HG03520 (cell line): Measurements from ENCODE around the gene SERINC5.

Source experiments
- ATAC-seq: cut with Tn5 transposase; IDR thresholded peaks from one replicate; pipeline ENCODE4 v1.9.1; 2021; ENCODE audit warnings: mild to moderate bottlenecking, moderate library complexity; ENCODE audit not compliant: unreplicated experiment

SERINC5 gene

DNA sequence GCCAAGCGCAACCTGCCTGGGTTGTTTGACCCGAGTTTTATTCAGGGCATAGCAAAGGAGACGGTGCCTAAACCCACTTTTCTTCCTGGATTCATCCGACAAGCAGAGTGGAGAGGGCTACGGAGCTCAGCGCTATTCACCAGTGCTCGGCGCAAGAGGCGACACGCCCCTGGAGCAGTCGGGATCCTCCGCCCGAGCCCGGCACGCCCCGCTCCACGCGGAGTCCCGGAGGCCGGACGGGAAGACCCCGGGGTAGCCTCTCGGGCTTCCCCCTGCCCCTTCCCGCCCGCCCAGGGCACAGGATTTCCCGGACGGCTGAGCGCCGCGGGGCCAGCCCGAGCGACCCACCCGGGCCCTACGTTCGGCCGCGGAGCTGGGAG, 427 bp downstream of the SERINC5 start:
- peak; percentile 27 for ATAC-seq

GRCh38 chr5:80254767-80255430, 949 bp downstream of the SERINC5 start:
- no peak for ATAC-seq

DNA sequence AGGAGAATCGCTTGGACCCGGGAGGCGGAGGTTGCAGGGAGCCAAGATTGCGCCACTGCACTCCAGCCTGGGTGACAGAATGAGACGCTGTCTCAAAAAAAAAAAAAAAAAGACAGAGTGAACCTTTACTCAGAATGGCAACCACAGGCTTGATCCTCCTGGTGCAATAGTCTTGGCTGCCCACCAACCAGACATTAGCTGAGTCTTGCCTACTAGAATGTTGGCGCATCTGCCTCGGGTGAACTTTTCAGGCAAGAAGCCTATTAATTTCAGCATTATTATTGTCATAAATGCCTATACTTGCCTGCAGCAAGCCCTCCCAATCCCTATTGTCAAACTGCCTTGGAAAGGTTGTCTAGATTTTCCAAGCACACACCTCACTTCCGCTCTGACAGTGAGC, 4.2 kb downstream of the SERINC5 start:
- no peak for ATAC-seq

DNA sequence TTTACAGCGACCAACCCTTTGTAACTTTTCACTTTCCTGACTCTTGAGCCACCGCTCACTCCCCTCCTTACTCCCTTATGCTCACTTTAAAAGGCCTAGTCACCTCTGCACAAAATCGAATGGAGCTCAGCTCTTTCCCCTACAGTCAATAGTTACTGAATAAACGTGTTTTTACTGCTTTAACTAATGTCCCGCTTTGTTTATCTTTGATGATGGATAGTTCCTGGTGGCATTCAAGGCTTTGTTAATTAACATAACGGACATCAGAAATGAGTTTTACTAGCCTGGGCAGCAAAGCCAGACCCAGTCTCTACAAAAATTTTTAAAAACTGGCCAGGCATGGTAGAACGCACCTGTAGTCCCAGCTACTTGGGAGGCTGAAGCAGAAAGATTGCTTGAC, 5.0 kb downstream of the SERINC5 start:
- no peak for ATAC-seq

DNA sequence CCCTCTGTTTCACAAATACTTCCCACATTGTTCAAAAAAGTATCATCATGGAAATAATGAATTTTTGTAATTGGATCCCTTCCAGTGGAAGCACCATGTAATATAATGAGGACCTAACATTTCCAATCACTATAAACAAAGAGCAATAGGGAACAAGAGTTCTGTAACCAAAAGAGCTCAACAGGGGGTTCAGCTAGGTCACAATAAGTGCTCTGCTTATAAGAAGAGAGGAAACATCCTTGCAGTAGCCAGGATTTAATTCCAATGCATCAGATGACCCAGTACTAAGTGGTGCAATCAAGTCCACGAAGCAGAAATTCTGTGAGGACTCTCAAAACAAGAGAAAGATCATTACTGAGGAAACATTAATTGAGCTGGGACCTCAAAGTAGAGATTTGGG, 5.9 kb downstream of the SERINC5 start:
- ATAC-seq, result no peak

DNA sequence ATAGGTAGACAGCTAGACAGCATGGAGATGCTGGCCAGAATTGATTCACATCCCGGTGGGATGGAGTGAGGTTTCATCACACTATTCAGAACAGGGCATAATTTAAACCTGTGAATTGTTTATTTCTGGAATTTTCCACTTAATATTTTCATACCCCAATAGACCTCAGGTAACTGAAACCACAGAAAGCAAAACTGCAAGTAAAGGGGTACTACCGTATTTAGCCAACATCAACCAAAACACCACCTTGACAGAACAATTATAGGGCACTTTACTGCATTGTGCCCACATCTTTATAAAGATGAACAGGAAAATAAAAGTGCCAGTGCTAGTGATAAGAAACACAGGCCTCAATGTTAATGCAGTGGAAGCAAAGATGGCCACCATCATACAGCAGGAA, 7.5 kb downstream of the SERINC5 start:
- ATAC-seq, result no peak

DNA sequence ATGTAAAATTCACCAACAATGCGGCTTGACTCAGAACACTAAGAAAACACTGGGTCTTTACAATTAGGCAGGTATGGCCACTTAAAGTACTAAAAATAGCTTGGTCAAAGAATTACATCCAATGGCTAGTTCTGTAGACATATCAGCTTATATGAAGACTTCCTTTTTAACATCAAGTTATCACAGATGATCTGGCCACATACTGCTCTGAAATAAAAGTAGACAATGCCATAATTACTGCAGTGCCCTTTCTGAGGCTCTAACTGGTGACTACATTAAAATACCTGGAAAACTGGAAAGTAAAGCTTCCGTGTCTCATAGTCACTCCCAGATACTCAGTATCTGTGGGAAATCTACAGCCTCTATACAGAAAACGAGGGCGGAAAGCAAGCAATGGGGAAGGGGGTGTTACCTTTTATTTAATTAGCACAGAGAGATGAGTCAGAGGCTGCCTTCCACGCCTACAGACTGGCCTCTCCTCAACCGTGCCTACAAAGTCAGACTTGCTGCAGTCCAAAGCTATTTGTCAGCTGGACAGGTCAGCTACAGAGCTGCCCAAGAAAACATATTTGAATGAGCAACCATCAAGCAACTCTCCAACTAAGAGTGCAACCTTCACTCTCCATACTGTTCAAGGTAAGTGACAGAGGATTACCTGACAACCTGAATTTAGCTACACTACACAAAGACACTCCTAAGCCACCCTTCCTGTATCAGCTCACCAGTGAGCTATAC, 8.7 kb downstream of the SERINC5 start:
- ATAC-seq, result peak; percentile 81

DNA sequence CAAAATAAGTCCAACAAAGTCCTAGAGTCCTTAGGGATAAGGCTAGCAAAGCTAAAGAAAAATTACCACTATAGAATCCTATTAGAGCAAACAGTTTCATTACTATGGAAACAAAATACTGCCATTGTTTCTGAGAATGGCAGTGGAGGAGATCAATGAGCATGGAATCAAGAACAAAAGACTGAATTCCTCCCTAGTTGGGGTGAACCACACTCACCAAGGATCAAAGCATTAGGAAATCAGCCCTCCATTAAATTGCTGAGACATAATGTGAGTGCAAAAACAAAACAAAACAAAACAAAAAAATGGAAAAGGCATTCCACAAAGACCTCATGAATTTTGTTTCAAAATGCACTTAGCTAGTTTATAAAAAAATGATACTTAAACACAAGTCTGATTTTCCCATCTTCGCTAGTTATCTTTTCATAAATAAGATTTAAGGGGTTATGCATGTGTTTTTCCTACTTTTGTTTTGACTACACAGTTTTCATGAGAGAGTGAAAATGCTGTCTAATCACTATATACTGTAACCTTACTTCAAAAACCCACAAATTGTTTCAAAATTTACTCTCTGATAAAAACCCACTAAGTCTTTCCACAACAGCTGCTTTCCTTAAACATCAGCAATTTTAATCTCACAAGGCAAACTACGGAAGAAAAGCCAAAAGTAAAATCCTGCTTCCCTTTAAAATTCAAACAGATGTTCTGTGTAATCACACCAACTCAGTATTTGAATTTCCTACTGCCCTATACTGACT, 9.7 kb downstream of the SERINC5 start:
- ATAC-seq, result no peak

GRCh38 chr5:80243567-80243966, 12.3 kb downstream of the SERINC5 start:
- no peak for ATAC-seq

DNA sequence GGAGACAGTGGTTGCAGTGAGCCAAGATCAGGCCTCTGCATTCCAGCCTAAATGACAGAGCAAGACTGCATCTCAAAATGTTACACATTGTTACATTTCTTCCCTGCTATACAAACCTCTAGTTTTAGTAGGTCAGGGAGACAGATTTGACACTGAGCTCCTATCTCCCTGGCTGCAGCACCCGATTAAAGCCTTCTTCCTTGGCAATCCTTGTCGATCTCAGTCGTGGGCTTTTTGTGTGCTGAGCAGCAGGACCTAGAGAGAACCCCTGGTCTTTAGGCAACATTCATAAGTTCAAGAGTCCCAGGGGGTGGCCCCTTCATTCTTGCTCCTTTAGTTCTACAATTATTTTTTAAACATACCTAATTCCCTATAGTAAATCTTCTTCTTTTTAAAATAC, 13.0 kb downstream of the SERINC5 start:
- ATAC-seq, result no peak

- no peak for ATAC-seq
Measured at GRCh38 chr5:80240368-80240986, 15.4 kb downstream of the SERINC5 start.

- no peak for ATAC-seq
Measured at GRCh38 chr5:80239680-80240367, 16.0 kb downstream of the SERINC5 start.

GRCh38 chr5:80238778-80239679, 16.8 kb downstream of the SERINC5 start:
- ATAC-seq, result no peak

DNA sequence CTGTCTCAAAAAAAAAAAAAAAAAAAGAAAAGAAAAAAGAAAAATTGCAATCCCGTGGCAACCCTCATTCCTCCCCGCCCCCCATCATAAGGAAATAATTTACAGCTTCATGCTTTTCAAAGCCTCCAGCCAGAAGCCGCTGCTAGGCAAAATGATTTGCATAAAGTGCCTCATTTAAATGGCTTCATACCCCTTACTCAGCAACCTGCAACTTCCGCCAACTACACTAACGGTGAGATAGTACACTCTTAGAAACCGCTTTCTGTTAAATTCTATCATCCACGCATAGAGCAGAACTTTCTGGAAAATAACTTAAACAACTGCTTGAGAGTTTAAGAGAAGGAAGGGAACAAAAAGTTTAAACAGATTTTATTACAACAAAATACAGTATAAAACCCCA, 17.8 kb downstream of the SERINC5 start:
- no peak for ATAC-seq

GRCh38 chr5:80237243-80237642, 18.6 kb downstream of the SERINC5 start:
- no peak for ATAC-seq

DNA sequence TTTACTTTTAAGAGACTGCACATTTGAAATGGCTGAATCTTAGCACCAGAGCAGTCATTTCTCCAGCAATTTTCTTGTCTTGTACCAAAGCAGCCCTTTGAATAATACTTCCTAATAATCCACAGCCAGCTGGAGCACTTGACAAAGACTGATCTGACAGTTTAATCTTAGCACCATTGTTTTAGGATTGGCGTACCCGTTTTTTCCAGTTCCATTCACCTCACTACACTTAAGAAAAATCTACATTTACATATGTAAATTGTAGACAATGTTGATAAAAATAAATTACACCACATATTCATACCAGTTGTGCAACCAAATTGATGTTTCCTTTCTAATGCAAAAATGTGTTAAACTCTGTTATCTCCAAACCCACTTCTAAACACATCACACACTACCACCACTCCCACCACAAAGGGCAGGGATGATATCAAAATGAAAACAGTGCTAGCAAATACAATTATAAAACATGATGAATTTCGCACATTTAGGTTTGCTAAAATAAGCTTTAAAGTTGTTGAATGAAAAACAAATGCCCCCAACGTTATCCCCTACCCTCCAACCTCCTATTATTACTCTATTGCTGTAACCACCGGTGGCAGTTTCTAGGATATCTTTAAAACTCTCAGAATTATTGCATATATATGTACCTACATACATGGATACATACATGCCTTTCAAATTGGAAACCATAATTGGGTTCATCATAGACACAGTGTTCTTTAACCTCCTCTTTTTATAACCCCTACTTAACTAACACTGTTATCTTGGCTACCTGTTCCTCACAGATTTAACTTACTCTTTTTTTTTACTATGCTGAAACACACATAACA, 21.5 kb downstream of the SERINC5 start:
- ATAC-seq, result no peak

GRCh38 chr5:80231693-80232092, 24.2 kb downstream of the SERINC5 start:
- no peak for ATAC-seq

GRCh38 chr5:80231243-80231642, 24.6 kb downstream of the SERINC5 start:
- no peak for ATAC-seq
